ENCODE results near the gene LYPD5. TPM values are rescaled to one million over a fixed set of nuclear protein-coding genes. Genes with fewer than 3 reads are reported as not detected.

The LYPD5 gene
- total RNA-seq, 1 experiment from 2014 or later, result 2.9 TPM

DNA sequence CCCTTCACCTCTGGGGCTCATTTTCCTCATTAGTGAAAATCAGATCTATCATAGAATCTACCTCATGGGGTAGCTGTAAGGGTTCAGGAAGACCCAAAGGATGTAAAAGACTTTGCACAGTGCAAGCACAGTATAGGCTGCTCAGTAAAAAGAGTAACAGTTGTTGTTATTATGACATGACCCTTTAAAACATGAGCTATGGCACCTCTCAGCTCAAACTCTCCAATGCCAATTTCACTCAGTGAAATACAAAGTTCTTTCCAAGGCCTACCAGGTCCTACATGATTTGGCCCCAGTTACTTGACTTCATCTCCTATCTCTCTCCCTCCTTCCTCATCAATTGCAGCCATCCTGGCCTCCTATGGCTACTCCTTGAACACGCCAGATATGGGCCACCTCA lies 52.3 kb downstream of the LYPD5 start:
- peaks cover 48% of the 10 kb centered on the region for H3K79me2 ChIP-seq (ENCODE audit: low read depth)
- H4K20me1 ChIP-seq (ENCODE audit: insufficient read depth), result peaks cover 15% of the 10 kb centered on the region
- peaks cover 24% of the 10 kb centered on the region for H3K4me1 ChIP-seq (replicated peaks; ENCODE audit: insufficient read depth)
- peaks cover 28% of the 10 kb centered on the region; the same call in 1 of the 2 replicates for H3F3A ChIP-seq (ENCODE audit: insufficient read depth, low read depth)
- ChIA-PET CTCF (no interaction called here), POLR2A (ENCODE audit: unreplicated experiment) (no interaction called here)
- no peak overlapping the region for H3K4me2 ChIP-seq
- H3K9me3 ChIP-seq (ENCODE audit: insufficient read depth, low read depth), result no peaks in the 10 kb centered on the region
- peaks cover 49% of the 10 kb centered on the region for H3K36me3 ChIP-seq (ENCODE audit: low read depth)
- no peak overlapping the region for H3K27ac ChIP-seq
- DNase-seq, result no peak
- no peak overlapping the region for H2AFZ ChIP-seq
- no peaks in the 10 kb centered on the region for H3K9me2 ChIP-seq (ENCODE audit: insufficient read depth)
- H3K4me3 ChIP-seq, result no peak overlapping the region
- no peaks in the 10 kb centered on the region for H3K27me3 ChIP-seq (ENCODE audit: insufficient read depth, low read depth)
- TF ChIP-seq CTCF (conservative IDR thresholded peaks at IDR 0.05) (no peak), EZH2 (IDR thresholded peaks at IDR 0.05; ENCODE audit: low read depth) (no peak)
- intact Hi-C loops (cut with micrococcal nuclease; ENCODE audit: unreplicated experiment), result no loop called here
- no TSS peak for BruUV-seq (replicated peaks)

DNA sequence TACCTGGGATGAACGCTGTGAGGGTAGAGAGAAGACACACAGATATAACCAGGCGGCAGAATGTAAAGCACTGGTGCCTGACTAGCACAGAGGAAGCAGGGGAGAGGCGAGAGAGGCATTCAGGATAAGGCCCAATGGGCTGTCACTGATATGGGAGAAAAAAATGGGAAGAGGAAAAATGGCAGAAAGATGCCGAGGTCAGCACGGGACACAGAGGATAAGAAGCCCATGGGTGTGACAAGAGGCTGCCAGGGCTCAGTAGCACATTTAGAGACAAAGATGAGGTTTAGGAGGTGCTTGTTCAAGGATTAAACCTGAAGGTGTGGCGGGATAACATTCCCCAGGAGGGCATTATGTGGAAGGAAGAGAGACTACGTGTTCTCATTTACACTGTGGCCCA lies 53.1 kb downstream of the LYPD5 start:
- intact Hi-C loops (cut with micrococcal nuclease; ENCODE audit: unreplicated experiment), result no loop called here
- Histone ChIP-seq H4K20me1 (ENCODE audit: insufficient read depth) (peaks cover 15% of the 10 kb centered on the region), H2AFZ (no peak overlapping the region), H3K27ac (no peak overlapping the region), H3K36me3 (ENCODE audit: low read depth) (peaks cover 54% of the 10 kb centered on the region), H3K4me1 (replicated peaks; ENCODE audit: insufficient read depth) (peaks cover 24% of the 10 kb centered on the region), H3K27me3 (ENCODE audit: insufficient read depth, low read depth) (no peaks in the 10 kb centered on the region), H3K9me3 (ENCODE audit: insufficient read depth, low read depth) (no peaks in the 10 kb centered on the region), H3K9me2 (ENCODE audit: insufficient read depth) (no peaks in the 10 kb centered on the region), H3K79me2 (ENCODE audit: low read depth) (peaks cover 46% of the 10 kb centered on the region), H3K4me3 (no peak overlapping the region), H3F3A (ENCODE audit: insufficient read depth, low read depth) (peaks cover 26% of the 10 kb centered on the region; the same call in 1 of the 2 replicates), H3K4me2 (no peak overlapping the region)
- DNase-seq, result no peak
- ChIA-PET CTCF (no interaction called here), POLR2A (ENCODE audit: unreplicated experiment) (interaction anchor here (0.5 kb wide), 1 partner anchor 18 kb away, joined by 3 read pairs; no protein-coding TSS in a partner anchor)
- no TSS peak for BruUV-seq (replicated peaks)
- TF ChIP-seq EZH2 (IDR thresholded peaks at IDR 0.05; ENCODE audit: low read depth) (no peak), CTCF (conservative IDR thresholded peaks at IDR 0.05) (no peak)

DNA sequence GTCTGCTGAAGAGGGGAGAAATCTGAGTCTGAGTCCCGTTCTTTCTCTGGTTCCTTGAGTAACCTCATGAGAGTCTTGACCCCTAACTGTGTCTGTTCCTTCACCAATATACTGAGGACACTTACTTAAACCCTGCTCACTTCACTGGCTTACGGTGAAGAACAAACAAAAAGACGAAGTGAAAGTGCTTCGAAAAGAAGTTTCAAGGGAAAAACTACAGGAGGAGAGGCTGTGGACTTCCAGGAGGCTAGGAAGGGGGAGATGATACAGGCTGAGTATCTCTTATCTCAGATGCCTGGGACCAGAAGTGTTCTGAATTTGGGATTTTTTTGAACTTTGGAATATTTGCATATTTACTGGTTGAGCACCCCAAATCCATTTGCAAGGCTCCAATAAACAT lies 53.6 kb downstream of the LYPD5 start:
- Histone ChIP-seq H3K9me2 (ENCODE audit: insufficient read depth) (no peaks in the 10 kb centered on the region), H3K4me2 (no peak overlapping the region), H3K9me3 (ENCODE audit: insufficient read depth, low read depth) (no peaks in the 10 kb centered on the region), H3K27ac (no peak overlapping the region), H3K27me3 (ENCODE audit: insufficient read depth, low read depth) (no peaks in the 10 kb centered on the region), H3K79me2 (ENCODE audit: low read depth) (peaks cover 42% of the 10 kb centered on the region), H3F3A (ENCODE audit: insufficient read depth, low read depth) (peaks cover 21% of the 10 kb centered on the region; the same call in 1 of the 2 replicates), H4K20me1 (ENCODE audit: insufficient read depth) (peaks cover 15% of the 10 kb centered on the region), H2AFZ (no peak overlapping the region), H3K4me1 (replicated peaks; ENCODE audit: insufficient read depth) (peaks cover 23% of the 10 kb centered on the region), H3K4me3 (no peak overlapping the region), H3K36me3 (ENCODE audit: low read depth) (peaks cover 58% of the 10 kb centered on the region)
- no peak for DNase-seq
- no TSS peak for BruUV-seq (replicated peaks)
- intact Hi-C loops (cut with micrococcal nuclease; ENCODE audit: unreplicated experiment), result no loop called here
- no peak for TF ChIP-seq EZH2 (IDR thresholded peaks at IDR 0.05; ENCODE audit: low read depth)
- TF ChIP-seq CTCF (conservative IDR thresholded peaks at IDR 0.05), result no peak
- ChIA-PET POLR2A (ENCODE audit: unreplicated experiment) (no interaction called here), CTCF (no interaction called here)
